M059J (cell line): ENCODE measurements around the gene COLQ. TPM values are rescaled to one million over a fixed set of nuclear protein-coding genes. Genes with fewer than 3 reads are reported as not detected.
A peak's percentile ranks its signal among the peaks of the same experiment; 100 is the strongest.

Source experiments
- DNase-seq: peaks from one replicate; pipeline ENCODE4 v3.0.0-alpha.2; 2012; ENCODE audit warnings: low read depth
- total RNA-seq: library from RNA; depleted of rRNA; stranded (reverse); fragments of >200 nt; shearing (Covaris generic); gene quantifications from 2 replicates; pipeline ENCODE4 v1.2.3, GENCODE V29; 2014

COLQ gene
- total RNA-seq, 1 experiment from 2014 or later = 0.27 TPM

GRCh38 chr3:15454965-15455364, 66.5 kb downstream of the COLQ start:
- no peak for DNase-seq

GRCh38 chr3:15453991-15454625, 67.4 kb downstream of the COLQ start:
- no peak for DNase-seq

- no peak for DNase-seq
Measured at GRCh38 chr3:15453501-15453900, 68.0 kb downstream of the COLQ start.

GRCh38 chr3:15452961-15453360, 68.5 kb downstream of the COLQ start:
- no peak for DNase-seq

GRCh38 chr3:15452156-15452555, 69.3 kb downstream of the COLQ start:
- DNase-seq = no peak

- no peak for DNase-seq
Measured at GRCh38 chr3:15451216-15452113, 70.0 kb downstream of the COLQ start.

DNA sequence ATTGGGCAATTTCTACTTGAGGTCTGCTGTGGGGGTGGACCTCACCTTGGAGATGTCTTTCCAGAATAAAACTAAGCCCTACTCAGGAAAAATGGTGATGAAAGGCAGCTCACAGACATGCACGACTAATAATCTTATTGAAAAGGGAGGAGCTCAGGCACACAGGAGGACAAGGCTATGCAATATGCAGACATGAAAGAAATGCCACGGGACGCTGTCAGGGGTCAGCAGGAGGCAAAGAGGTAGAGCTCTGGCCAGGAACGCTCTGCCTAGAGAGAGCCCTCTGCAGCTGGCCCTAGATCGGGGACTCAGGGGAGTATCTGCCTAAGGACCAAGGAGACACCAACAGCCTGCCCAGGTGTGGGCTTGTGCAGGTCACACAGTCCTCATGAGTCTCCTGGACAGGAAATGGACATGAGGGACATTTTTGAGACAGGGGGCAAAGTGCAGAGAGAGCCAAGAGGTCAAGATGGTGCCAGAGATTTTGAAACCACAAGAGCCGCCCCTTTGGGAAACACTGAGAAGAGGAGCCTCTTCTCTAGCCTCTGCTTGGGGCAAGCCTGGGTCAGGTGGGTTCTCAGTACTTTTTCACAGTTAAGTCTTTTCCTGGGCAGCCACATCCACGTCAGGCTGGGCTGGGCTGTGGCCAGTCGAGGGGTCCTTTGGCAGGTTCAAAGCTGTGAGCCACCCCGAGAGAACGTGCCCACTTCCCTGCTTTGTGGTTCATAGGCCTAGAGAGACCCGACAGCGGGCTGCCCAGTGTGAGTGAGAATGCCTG, 70.9 kb downstream of the COLQ start:
- DNase-seq = no peak

- DNase-seq = no peak
Measured at GRCh38 chr3:15449489-15450224, 71.8 kb downstream of the COLQ start.

DNA sequence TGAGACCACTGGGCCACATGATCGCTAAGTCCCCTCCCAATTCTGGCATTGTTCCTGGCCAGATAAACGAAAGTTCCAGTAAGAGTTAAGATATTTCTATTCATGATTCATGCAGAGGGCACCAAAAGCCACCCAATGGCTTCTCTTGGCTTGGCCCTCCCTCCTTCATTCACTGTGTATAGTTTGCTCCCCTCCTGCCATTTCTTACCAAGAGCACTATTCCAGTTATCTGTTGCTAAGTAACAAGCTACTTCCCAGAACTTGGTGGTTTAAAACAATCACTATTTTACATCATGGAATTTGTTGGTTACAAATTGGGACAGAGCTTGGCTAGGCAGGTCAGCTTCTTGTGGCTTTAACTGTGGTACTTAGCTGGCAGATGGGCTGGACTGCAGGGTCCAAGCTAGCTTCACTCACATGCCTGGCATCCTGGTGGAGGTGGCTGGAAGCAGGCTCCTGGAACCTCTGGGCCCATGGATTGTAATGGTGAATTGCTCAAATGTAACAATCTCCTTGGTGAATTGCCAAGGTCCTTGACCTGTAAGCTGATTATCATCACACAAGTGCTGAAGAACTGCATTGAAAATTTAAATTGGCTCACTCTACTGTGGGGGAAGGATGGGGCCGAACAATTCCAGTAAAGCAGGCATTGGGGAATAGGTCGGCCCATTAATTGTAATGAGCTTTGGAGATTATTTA, 77.5 kb downstream of the COLQ start:
- DNase-seq = peak; percentile 67

GRCh38 chr3:15440891-15441290, 80.6 kb downstream of the COLQ start:
- DNase-seq = no peak

DNA sequence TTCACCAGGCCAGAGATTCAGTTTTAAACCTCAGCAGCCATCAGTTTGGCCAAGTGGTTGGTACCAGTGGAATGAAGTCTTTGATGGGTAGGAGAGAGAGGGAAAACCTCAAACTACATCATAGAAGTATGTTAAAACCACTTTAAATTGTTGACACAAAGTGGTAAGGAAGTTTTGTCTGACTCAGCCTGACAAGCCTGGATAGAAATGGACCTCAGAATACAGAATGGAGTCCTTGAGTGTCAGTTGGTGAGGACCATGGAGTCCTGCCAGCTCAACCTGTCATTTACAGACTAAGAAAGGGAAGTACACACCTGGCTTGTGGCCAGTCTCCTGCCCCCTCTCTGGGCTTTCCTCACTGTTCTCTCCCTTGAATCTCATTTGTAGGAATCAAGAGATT, 82.0 kb downstream of the COLQ start:
- peak; percentile 69 for DNase-seq

DNA sequence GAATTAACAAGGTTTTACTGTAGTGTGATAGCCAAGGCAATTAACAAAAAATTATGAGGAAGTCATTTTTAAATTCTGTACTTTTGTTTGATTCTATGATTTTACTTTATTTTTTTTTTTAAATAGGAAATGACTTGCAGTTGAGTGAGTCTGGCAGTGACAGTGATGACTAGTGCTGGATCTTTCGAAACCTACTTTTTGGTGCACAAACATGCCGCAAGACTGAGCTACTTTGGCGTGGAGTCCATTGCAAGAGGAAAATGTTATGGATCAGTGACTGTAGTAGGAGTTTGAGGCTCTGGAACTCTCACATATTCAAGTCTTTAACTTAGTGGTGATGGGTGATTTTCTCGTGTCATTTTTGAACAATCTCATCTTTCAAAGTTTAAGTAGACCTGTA, 82.5 kb downstream of the COLQ start:
- peak; percentile 7 for DNase-seq

DNA sequence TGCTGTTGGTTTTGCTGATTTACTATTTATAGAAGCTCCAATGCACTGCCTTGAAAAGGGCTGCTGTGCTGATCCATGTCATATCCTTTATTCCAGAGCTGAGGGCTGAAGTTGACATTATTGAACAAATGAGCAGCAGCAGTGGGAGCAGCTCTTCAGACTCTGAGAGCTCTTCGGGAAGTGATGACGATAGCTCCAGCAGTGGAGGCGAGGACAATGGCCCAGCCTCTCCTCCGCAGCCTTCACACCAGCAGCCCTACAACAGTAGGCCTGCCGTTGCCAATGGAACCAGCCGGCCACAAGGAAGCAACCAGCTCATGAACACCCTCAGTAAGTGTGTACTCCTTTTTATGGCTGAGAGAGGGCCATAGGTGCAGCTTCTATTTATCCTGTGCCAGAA, 85.3 kb downstream of the COLQ start:
- no peak for DNase-seq

- no peak for DNase-seq
Measured at GRCh38 chr3:15434756-15435155, 86.8 kb downstream of the COLQ start.

GRCh38 chr3:15433531-15433930, 88.0 kb downstream of the COLQ start:
- DNase-seq = no peak

- DNase-seq = no peak
Measured at GRCh38 chr3:15431256-15431837, 90.2 kb downstream of the COLQ start.

GRCh38 chr3:15430624-15431023, 90.9 kb downstream of the COLQ start:
- no peak for DNase-seq

DNA sequence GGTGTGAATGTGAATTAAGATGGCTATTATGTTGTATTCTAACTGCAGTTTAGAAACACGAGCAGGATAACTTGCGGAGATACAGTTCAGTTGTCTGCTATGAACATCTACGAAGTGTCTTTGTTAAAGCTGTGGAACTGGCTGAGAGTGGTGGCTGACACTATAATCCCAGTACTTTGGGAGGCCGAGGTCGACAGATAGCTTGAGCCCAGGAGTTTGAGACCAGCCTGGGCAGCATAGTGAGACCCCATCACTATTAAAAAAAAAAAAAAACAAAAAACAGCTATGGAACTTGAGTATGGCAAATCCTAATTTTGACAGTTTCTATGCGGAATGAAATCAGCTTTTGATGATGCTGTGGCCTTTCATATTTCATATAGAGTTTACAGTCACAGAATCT, 92.4 kb downstream of the COLQ start:
- no peak for DNase-seq

GRCh38 chr3:15428539-15428938, 93.0 kb downstream of the COLQ start:
- DNase-seq = peak; percentile 78

- DNase-seq = peak; percentile 3
Measured at GRCh38 chr3:15427981-15428380, 93.5 kb downstream of the COLQ start.
